Lung (tissue), 12 donors: Measurements from ENCODE around the gene CEP131. TPM values are rescaled to one million over a fixed set of nuclear protein-coding genes. Genes with fewer than 3 reads are reported as not detected.

ENCODE experiments used
- ATAC-seq: fragments of 200-7000 bp; cut with Tn5 transposase; one replicate; pipeline ENCODE4 v1.9.1; 2020; ENCODE audit warnings: moderate number of reproducible peaks; ENCODE audit not compliant: insufficient read depth, low FRiP score
- DNase-seq, 3 donors: peaks; one replicate each; pipeline ENCODE4 v3.0.0-alpha.2; 2013 to 2017
- H3K27ac ChIP-seq, 2 donors: one replicate each; pipeline ENCODE4 v1.5.1; 2013; ENCODE audit warnings: mild to moderate bottlenecking in 2 of 2, moderate library complexity in 2 of 2, control low read depth in 1 of 2, inconsistent platforms in 1 of 2, low read depth in 1 of 2, low read length in 1 of 2
- H3K27me3 ChIP-seq, 3 donors: one replicate each; pipeline ENCODE4 v1.5.1; 2013; ENCODE audit warnings: low read length in 2 of 3; ENCODE audit not compliant: control insufficient read depth in 3 of 3, insufficient read depth in 3 of 3
- H3K36me3 ChIP-seq, 4 donors: one replicate each; pipeline ENCODE4 v1.5.1; 2013; ENCODE audit warnings: low read length in 4 of 4, mild to moderate bottlenecking in 1 of 4, moderate library complexity in 1 of 4; ENCODE audit not compliant: control insufficient read depth in 4 of 4, insufficient read depth in 4 of 4
- H3K4me1 ChIP-seq, 5 donors: one replicate each; pipeline ENCODE4 v1.5.1; 2013; ENCODE audit warnings: low read length in 5 of 5, mild to moderate bottlenecking in 2 of 5, moderate library complexity in 1 of 5; ENCODE audit not compliant: control insufficient read depth in 5 of 5, insufficient read depth in 5 of 5
- H3K4me3 ChIP-seq: one replicate; pipeline ENCODE4 v1.5.1; 2013; ENCODE audit warnings: mild to moderate bottlenecking, control low read depth, moderate library complexity
- H3K9ac ChIP-seq, 2 donors: one replicate each; pipeline ENCODE4 v1.5.1; 2013; ENCODE audit warnings: low read length in 2 of 2, control low read depth in 1 of 2; ENCODE audit not compliant: insufficient read depth in 1 of 2
- H3K9me3 ChIP-seq, 4 donors: one replicate each; pipeline ENCODE4 v1.5.1; 2013; ENCODE audit warnings: low read length in 3 of 4, mild to moderate bottlenecking in 1 of 4, moderate library complexity in 1 of 4; ENCODE audit not compliant: control insufficient read depth in 4 of 4, insufficient read depth in 3 of 4
- WGBS, 2 donors: extraction: QIAGEN DNeasy Blood & Tissue Kit; methylation state at CpG; one replicate each; pipeline ENCODE4 v1.1.7; 2013; 5-methylcytosine and 5-hydroxymethylcytosine counted together
- polyA plus RNA-seq, 2 donors: library from polyadenylated mRNA; stranded (reverse); fragments of 200-250 nt; gene quantifications; one replicate each; pipeline ENCODE4 v1.2.1, GENCODE V29; 2013
- total RNA-seq, 2 donors: library from RNA; depleted of rRNA in 1 of 2; stranded (reverse); fragments of >200 nt in 1 of 2; gene quantifications; one replicate each; pipeline ENCODE4 v1.2.1, GENCODE V29; 2014 to 2021
- TF ChIP-seq, protein P1 (sequence below): IDR thresholded peaks from 2 replicates; pipeline ENCODE4 v1.5.1; 2012; ENCODE audit warnings: mild to moderate bottlenecking; ENCODE audit errors: control extremely low read depth, extremely low read depth
- donor health status: control.
- donor health status: control.
- donor health status: Bipolar disorder and iron deficiency.
- donor health status: healthy.
- donor health status: DM: yes; HTN: yes; CAD: no.

CEP131 gene
- total and polyA plus RNA-seq, 4 donors, result 7.0 to 14.5 (median 10.9) TPM

DNA sequence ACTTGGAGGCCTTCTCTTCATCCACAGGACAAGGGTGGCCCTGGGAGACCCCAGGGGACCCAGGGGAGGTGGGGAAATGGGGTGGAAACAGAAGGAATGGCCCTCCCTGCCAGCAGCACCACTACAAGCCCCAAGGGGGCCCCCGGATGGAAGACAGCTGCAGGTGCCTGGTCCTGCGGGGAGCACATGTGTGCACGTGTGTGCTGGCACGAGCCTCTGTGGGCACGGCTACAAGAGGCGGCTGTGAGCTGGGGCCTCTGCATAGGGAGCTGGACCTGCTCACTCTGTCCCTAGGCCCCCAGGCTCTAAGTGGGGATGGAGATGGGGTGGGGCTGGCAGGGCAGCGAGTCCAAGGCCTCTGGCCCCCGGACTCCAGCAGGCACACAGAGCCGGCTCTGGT lies 43.5 kb downstream of the CEP131 start:
- WGBS, 2 donors, result 81 to 93% methylated on average over 9 of the region's 9 CpGs
- Histone ChIP-seq H3K9me3 (peaks cover 0 to 3% (median 0%) of the 10 kb centered on the region in 4 donors), H3K9ac (no peak overlapping the region), H3K4me3 (no peak overlapping the region), H3K36me3 (no peaks in the 10 kb centered on the region), H3K27me3 (peaks cover 0 to 4% (median 0%) of the 10 kb centered on the region in 3 donors), H3K4me1 (no peaks in the 10 kb centered on the region), H3K27ac (no peak overlapping the region)
- TF ChIP-seq, protein P1, sequence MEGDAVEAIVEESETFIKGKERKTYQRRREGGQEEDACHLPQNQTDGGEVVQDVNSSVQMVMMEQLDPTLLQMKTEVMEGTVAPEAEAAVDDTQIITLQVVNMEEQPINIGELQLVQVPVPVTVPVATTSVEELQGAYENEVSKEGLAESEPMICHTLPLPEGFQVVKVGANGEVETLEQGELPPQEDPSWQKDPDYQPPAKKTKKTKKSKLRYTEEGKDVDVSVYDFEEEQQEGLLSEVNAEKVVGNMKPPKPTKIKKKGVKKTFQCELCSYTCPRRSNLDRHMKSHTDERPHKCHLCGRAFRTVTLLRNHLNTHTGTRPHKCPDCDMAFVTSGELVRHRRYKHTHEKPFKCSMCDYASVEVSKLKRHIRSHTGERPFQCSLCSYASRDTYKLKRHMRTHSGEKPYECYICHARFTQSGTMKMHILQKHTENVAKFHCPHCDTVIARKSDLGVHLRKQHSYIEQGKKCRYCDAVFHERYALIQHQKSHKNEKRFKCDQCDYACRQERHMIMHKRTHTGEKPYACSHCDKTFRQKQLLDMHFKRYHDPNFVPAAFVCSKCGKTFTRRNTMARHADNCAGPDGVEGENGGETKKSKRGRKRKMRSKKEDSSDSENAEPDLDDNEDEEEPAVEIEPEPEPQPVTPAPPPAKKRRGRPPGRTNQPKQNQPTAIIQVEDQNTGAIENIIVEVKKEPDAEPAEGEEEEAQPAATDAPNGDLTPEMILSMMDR, result no peak
- no peak for DNase-seq
- no peak for ATAC-seq

DNA sequence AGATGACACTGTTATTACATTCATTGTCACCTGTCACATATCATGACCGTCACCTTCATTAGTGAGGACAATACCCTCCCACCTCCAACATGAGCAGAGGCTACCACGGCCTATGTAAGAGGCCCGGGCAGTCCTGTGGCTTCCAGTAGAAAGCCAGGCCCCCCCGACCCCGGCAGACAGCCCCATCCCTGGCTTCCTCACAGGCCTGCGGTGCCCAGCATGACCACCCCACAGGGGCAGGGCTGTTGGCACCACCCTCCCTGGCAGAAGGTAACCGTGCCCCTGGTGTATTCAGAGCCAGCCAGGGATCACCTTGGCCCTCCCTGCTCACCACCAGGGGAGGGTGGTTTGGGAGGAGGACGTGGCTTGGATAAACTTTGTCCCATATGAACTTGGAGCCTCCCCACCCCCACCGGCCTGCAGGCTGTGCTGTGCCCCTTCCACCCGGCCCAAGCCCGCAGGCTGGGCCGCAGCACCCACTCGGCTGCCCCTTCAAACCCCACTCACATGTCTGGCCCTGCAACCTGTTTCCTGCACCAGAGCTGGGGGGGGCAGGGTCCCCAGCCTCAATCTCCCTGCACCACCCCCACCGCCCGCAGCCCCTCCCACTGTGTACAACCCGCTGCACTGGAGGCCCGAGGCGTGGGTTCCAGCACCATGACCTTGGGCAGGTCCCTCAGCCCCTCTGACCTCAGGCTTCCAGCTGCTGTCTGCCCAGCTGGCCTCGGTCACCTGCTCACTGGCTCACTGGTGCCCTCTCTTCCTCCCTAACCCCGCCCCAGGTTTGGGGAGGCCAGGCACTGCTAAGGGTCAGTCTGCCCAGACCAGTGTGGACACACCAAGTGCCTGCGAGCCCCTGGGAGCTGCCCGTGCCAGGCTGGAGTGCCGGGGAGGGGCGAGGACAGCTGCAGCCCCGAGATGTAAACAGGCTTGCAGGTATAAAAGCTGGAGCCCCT lies 44.4 kb downstream of the CEP131 start:
- TF ChIP-seq, protein P1, result no peak
- Histone ChIP-seq H3K4me3 (no peak overlapping the region), H3K27me3 (peaks cover 0 to 4% (median 0%) of the 10 kb centered on the region in 3 donors), H3K9me3 (peaks cover 0 to 3% (median 0%) of the 10 kb centered on the region in 4 donors), H3K36me3 (no peaks in the 10 kb centered on the region), H3K4me1 (no peaks in the 10 kb centered on the region), H3K9ac (no peak overlapping the region), H3K27ac (no peak overlapping the region)
- no peak for DNase-seq
- no peak for ATAC-seq
- 88 to 94% methylated on average over 20 to 25 of the region's 25 CpGs for WGBS, 2 donors

DNA sequence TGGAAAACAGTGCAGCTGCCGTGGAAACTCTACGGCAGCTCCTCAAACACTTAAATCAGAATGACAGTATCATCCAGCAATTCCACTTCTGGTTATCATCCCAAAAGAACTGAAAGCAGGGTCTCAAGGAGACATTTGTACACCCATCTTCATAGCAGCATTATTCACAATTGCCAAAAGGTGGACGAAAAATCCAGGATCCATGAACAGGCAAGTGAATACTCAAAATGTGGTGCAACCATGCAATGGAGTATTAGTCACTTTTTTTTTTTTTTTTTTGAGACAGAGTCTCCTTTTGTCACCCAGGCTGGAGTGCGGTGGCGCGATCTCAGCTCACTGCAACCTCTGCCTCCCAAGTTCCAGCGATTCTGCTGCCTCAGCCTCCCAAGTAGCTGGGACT lies 46.1 kb downstream of the CEP131 start:
- H3K27ac ChIP-seq, result no peak overlapping the region
- TF ChIP-seq, protein P1, result no peak
- DNase-seq, result no peak
- H3K27me3 ChIP-seq, result peaks cover 0 to under 1% (median 0%) of the 10 kb centered on the region in 3 donors
- H3K9ac ChIP-seq, result no peak overlapping the region
- H3K4me1 ChIP-seq, result no peaks in the 10 kb centered on the region
- ATAC-seq, result no peak
- no peak overlapping the region for H3K4me3 ChIP-seq
- no peaks in the 10 kb centered on the region for H3K36me3 ChIP-seq
- WGBS, 2 donors, result 90 to 100% methylated on average over 7 of the region's 7 CpGs
- peaks cover 0 to 3% (median 0%) of the 10 kb centered on the region in 4 donors for H3K9me3 ChIP-seq
